ENCODE data around the gene SPINDOC. TPM values are rescaled to one million over a fixed set of nuclear protein-coding genes. Genes with fewer than 3 reads are reported as not detected.
A peak's percentile ranks its signal among the peaks of the same experiment; 100 is the strongest.
"Not testable (repeated sequence)": the region's sequence is repeated elsewhere in the genome, so short reads cannot be mapped to it uniquely, and the experiment has no call there.

The SPINDOC gene
- total RNA-seq, 1 donor from 2014 or later, result 11.3 TPM

DNA sequence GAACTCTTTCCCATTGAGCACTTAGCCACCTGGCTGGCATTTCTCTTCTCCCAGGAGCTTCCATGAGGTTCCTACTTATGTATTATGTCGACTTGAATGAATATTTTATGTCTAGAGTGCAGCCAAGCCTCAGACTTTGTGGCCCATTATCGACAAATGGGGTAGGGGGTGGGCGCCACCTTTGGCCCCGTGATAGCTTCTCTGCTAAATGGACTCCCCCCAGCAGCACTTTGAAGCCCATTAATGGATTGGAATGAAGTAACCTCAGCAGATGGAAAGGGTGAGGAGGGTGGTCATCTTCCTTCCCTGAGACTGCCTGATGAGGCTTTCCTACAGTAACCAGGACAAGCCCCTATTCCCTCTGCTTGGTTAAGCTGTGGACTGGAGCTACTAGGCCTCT is 31.6 kb downstream of the SPINDOC start:
- ATAC-seq (ENCODE audit: poor library complexity) (no peak), DNase-seq (no peak)
- intact Hi-C loops (cut with DNase I), result loop anchor here (10.0 kb wide), 1 partner anchor 310 kb away; no protein-coding TSS in a partner anchor

DNA sequence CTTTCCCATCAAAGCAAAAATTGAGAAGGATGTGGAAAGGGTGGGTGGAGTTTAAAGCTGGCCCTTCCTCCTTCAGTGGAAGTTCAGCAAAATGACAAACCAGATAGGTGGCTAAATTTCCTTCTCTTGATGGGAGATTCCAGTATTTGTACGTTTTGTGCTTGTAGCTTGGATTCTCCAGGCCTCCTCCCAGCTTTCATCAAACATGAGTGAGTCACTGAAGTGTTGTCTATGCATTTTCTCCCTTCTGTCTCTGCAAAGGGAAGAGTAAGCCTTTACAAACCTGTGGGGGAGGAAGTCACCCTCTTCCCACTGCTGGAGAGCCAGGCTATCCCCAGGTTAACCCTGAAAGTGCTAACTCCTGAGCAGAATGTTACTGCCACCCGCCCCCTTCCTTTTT is 32.0 kb downstream of the SPINDOC start:
- intact Hi-C loops (cut with DNase I), result loop anchor here (10.0 kb wide), 1 partner anchor 309 kb away; no protein-coding TSS in a partner anchor
- ATAC-seq (ENCODE audit: poor library complexity) (no peak), DNase-seq (no peak)

DNA sequence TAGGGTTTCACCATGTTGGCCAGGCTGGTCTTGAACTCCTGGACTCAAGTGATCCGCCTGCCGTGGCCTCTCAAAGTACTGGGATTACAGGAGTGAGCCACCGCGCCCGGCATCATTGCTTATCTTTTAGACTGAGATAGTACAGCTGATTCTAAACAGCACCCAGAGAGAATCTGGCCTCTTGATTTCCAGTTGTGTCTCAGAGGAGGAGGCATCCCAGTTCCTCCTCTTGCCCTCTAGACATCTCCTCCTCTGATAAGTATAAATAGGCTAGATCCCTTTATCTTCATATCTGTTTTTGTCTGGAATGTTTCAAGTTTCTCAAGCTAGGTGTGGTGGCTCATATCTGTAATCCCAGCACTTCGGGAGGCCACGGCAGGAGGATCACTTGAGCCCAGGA is 32.7 kb downstream of the SPINDOC start:
- DNase-seq (no peak), ATAC-seq (ENCODE audit: poor library complexity) (no peak)
- intact Hi-C loops (cut with DNase I), result loop anchor here (10.0 kb wide), 1 partner anchor 309 kb away; no protein-coding TSS in a partner anchor

DNA sequence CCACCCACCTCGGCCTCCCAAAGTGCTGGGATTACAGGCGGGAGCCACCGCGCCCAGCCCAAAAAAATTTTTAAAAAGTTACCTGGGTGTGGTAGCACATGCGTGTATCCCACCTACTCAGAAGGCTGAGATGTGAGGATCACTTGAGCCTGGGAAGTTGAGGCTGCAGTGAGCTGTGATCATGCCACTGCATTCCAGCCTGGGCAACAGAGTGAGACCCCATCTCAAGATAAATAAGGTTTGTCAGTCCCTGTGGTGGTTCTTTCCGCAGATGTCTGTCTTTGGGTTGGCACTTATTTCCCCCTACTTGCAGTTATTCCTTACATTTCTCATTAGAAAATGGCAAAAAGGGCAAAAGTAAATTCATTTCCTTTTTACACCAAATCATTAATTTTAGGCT is 33.6 kb downstream of the SPINDOC start:
- intact Hi-C loops (cut with DNase I), result loop anchor here (10.0 kb wide), 1 partner anchor 308 kb away; no protein-coding TSS in a partner anchor

DNA sequence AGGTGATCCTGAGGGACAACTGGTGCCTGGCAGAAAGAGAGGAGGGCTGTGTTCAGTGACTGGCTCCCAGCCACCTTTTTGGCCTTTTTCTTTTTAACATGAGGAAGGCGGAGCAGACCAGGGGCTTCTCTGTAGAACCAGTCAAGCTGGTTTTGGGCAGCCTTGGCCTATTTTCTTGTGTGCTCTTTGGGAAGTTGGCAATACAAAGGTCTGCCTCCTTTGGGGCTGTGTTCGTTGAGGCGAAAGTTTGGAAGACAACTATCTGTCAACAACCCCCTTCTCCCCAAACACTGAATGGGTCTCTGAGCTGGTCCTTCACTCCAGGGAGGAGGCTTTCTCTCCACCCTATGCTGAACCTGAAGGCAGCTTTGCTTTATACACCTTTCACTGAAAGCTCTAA is 34.1 kb downstream of the SPINDOC start:
- DNase-seq (no peak), ATAC-seq (ENCODE audit: poor library complexity) (no peak)
- intact Hi-C loops (cut with DNase I), result loop anchor here (10.0 kb wide), 1 partner anchor 307 kb away; no protein-coding TSS in a partner anchor

More for the DNA sequence above, 33.6 kb downstream of the SPINDOC start:
- DNase-seq (no peak), ATAC-seq (ENCODE audit: poor library complexity) (no peak)

DNA sequence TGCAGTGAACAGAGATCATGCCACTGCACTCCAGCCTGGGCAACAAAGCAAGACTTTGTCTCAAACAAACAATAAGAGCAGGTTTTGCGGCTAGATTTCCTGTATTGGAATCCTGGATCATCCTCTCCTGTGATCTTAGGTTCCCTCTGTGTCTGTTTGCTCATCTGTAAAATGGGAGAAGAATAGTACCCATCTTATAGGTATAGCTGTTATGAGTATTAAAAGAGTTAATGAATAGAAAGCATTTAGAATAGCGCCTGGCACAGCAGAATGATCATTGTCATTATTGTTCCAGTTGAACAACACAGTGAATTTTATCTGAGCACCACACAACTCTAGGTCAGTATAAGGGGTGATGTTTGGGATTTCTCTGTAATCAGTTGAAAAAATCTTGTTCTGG is 36.4 kb downstream of the SPINDOC start:
- ATAC-seq (ENCODE audit: poor library complexity), result no peak
- intact Hi-C loops (cut with DNase I), result loop anchor here (10.0 kb wide), 1 partner anchor 305 kb away; no protein-coding TSS in a partner anchor
- no peak for DNase-seq

DNA sequence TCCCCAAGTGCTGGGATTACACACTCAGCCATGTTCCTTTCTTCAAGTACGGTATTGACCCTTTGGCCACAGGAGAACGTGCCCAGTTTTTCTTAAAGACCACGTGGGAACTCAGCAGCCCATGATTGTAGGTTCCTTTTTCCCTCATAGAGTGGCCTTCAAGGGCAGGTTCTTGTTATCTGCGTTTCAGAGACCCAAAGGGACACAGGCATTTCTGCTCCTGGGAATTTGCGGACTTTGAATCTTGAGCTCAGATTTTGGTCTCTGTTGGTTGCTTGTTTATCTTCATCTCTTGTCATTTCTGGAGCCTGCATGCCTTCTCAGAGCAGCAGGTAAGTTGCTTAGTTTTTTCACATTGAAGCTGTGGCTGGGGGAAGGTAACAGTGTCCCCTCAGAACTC is 37.7 kb downstream of the SPINDOC start:
- ATAC-seq (ENCODE audit: poor library complexity), result no peak
- no peak for DNase-seq
- intact Hi-C loops (cut with DNase I), result no loop called here

DNA sequence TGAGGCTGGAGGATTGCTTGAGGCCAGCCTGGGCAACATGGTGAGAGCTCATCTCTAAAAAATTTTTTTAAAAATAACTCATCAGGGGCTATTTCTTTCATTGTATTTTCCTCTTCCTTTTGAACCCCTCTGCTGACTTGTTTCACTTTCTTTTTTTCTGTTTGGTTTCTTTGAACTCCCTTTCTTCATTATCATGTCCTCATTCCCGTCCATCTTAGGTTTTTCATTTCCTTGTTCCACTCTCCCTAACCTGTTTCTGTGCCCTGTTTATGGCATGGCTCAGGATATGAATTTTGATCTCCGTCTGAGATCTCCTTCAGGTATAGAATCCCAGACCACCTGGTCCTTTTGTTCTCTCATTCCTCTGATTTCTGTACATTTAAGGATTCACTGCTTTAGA is 38.1 kb downstream of the SPINDOC start:
- intact Hi-C loops (cut with DNase I), result no loop called here
- no peak for ATAC-seq (ENCODE audit: poor library complexity)

DNA sequence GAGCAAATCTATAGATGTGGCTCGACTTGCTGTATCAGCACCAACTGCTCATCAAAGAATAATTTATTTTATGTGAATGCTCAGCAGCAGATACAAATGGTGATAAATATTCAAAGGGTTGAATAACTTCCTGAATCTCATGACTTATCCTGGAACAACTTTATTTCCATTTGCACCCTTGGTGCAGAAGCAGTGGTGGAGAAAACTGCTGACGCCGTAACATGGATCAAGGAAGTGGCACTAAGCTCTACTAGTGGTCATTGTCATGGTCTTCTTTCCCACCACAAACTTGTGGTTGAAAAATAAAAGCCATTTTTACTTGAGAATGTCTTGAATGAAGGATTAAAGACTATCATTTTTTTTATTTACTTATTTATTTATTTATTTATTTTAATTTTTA is 40.2 kb downstream of the SPINDOC start:
- ATAC-seq (ENCODE audit: poor library complexity), result no peak
- DNase-seq, result no peak
- intact Hi-C loops (cut with DNase I), result no loop called here

More for the DNA sequence above, 38.1 kb downstream of the SPINDOC start:
- no peak for DNase-seq

DNA sequence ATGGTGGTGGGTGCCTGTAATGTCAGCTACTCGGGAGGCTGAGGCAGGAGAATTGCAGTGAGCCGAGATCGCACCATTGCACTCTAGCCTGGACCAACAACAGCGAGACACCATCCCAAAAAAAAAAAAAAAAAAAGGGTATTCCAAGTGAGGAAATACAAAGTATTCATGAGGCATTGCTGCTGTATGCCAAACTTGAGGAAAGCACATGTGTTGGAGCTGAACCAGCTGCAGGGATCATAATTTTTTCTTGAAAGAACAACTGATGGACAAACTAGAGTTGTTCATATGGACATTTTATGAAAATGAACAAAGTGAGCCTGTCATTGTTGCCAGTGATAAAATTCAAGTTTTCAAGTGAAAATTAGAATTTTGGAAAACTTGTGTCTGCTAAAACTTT is 41.4 kb downstream of the SPINDOC start:
- intact Hi-C loops (cut with DNase I), result no loop called here
- DNase-seq, result no peak
- ATAC-seq (ENCODE audit: poor library complexity), result no peak

DNA sequence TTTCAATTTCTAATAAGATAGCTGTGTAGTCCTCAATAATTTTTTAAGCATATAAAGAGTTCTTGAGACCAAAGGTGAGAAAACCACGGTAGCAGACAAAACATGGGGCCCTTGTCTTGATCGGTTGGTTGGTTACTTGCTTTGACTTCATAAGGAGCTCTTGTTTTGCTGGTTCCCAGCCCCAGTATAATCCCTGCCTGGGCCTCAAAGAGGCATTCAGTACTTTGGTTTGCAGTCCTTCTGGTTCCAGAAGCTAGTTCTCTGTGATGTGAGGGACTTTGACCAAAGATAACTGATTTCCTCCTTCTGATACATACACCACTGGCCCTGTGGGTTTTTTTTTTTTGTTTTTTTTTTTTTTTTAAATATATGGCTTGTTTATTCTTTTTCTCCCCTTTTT is 42.7 kb downstream of the SPINDOC start:
- intact Hi-C loops (cut with DNase I), result no loop called here
- DNase-seq, result no peak

DNA sequence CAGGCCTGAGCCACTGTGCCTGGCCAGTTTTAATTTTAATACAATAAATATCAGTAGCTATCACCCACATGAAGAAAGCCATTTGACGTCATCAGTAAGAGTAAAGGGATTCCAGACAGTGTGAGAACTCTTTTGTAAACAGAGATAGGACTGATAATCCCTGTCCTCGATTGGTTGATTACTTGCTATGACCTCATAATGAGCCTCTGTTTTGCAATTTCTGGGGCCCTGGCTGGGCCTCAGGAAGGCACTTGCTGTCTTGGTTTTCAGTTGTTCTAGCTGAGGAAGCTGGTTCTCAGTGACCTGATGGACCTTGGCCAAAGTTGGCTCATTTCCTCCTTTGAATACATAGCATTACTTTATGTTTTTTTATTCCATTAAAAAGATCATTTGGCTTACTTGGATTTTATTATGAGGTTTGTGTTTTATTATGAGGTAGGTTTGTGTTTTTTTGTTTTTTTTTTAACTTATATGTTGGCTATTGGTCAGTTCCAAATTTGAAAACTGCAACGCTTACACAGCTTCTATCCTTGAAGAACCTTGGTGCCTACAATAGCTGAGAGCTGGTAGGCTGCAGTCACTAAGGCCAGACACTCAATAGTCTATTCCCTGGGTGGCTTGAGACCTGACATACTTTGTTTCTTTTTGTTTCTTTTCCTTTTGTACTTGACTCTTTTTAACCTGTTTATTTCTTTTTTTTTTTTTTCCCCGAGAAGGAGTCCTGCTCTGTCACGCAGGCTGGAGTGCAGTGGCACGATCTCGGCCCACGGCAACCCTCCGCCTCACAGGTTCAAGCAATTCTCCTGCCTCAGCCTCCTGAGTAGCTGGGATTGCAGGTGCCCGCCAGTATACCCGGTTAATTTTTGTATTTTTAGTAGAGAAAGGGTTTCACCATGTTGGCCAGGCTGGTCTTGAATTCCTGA is 45.6 kb downstream of the SPINDOC start:
- ATAC-seq (ENCODE audit: poor library complexity) (peak; percentile 67), DNase-seq (peak; percentile 61)
- intact Hi-C loops (cut with DNase I), result no loop called here

More for the DNA sequence above, 42.7 kb downstream of the SPINDOC start:
- ATAC-seq (ENCODE audit: poor library complexity), result no peak

DNA sequence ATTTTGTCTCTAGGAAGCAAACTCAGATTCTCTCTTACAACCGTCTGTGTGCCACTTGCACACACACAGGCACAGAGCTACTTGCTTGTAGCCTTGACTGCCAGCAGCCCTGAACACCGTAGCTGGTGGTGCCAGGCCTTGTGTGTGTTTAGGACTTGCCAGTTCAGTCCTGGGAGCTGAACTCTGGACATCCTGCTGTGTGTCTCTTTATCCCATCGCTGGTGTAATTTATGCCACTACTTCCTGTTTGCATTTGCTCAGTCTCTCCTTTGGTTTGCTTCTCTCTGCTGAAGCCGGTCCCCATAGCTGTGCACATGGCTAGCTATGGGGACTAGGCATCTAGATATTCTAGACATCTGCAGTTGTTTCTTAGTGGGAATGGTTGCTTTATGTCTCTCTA is 49.7 kb downstream of the SPINDOC start:
- DNase-seq (no peak), ATAC-seq (ENCODE audit: poor library complexity) (no peak)
- intact Hi-C loops (cut with DNase I), result no loop called here

DNA sequence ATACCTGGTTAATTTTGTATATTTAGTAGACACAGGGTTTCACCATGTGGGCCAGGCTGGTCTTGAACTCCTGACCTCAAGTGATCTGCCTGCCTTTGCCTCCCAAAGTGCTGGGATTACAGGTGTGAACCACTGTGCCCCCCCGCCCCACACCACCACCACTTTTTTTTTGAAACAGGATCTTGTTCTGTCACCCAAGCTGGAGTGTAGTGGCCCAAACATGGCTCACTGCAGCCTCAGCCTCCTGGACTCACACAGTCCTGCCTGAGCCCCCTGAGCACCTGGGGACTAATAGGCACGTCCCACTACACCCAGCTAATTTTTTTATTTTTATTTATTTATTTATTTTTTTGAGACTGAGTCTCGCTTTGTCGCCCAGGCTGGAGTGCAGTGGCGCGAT is 50.4 kb downstream of the SPINDOC start:
- intact Hi-C loops (cut with DNase I); ATAC-seq (ENCODE audit: poor library complexity); DNase-seq: not testable (repeated sequence)

DNA sequence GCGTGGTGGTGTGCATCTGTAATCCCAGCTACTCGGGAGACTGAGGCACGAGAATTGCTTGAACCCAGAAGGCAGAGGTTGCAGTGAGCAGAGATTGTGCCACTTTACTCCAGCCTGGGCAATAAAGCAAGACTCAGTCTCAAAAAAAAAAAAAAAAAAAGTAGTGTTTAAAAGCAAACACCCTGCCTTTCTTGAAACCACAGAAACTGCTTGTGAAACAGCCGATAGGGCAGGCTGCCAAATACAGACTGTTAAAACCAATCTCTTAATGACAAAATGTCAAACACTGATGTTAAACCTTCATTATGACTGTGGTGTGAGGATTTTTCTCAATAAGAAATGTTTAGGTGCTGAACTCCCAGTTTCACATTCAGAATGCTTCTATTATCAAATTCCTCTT is 53.0 kb downstream of the SPINDOC start:
- no peak for ATAC-seq (ENCODE audit: poor library complexity)
- DNase-seq, result peak; percentile 62

DNA sequence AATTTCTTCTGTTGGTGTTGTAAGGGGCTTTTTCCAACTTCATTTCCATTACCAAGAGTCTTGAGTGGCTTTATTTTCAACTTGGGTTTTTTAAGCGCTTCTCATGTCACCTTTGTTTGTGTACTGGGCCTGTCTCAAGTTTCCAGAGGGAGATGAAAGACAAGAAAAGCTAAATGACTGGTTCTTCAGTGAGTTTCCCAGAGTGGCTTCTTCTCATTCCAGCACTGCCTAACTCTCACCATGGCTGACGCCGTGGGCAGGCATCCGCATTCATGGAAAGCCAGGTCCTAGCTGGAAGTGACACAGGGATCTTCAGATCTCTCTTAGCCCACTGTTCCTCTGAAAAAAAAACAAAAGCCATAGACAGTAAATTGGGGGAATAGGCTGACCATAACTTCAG is 54.3 kb downstream of the SPINDOC start:
- no peak for DNase-seq
- ATAC-seq (ENCODE audit: poor library complexity), result no peak
- intact Hi-C loops (cut with DNase I), result no loop called here

More for the DNA sequence above, 53.0 kb downstream of the SPINDOC start:
- intact Hi-C loops (cut with DNase I), result no loop called here

DNA sequence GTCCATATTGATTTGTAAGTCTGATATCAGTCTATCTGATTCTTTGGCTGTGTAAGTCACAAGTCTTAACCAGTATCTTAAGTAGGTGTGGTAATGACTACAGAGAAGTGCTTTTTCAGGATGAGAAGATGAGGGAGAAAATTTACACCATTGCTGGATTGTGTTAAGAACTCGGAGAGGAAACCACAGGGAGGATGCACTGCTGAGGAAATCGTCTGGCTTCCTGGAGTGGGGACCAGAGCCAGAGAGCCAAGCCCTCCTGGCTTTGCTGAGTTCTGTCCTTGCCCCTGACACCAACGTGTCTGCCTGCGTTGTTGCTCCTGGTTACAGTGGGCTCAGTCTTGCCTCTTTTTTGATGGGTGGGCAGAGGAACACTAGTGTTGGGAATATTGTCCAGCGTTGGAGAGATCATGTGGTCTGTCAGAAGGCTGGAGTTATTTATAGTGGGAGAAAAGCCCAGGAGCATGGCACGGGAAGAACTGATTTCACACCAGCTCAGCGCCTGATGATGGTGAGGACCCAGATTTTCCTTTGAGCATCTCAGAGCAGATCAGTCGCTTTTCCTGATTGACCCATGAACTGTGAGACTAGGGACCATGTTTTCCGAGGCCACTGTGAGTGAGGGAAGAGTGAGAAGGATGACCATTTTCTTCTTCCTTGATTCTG is 55.3 kb downstream of the SPINDOC start:
- ATAC-seq (ENCODE audit: poor library complexity) (no peak), DNase-seq (no peak)
- intact Hi-C loops (cut with DNase I), result no loop called here

DNA sequence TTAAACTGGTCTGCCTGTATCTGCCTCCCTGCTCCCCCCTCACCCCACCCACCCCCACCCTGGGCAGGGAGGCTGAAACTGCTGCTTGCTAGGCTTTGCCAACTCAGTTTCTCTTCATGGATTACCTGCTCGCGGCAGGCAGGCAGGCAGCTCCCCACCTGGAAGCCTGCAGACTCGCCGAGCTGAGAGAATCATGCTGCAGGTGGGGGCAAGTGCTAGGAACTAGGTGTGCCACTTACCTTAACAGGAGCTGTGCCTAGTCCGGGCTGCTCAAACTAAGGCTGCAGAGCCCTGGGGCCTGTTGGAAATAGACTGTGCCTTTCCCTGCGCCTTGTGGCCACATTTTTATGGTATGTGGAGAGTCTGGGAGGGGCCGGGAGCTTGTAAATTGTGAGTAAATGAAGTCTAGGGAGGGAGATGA is 55.9 kb downstream of the SPINDOC start:
- intact Hi-C loops (cut with DNase I), result no loop called here
- no peak for DNase-seq
- ATAC-seq (ENCODE audit: poor library complexity), result no peak

DNA sequence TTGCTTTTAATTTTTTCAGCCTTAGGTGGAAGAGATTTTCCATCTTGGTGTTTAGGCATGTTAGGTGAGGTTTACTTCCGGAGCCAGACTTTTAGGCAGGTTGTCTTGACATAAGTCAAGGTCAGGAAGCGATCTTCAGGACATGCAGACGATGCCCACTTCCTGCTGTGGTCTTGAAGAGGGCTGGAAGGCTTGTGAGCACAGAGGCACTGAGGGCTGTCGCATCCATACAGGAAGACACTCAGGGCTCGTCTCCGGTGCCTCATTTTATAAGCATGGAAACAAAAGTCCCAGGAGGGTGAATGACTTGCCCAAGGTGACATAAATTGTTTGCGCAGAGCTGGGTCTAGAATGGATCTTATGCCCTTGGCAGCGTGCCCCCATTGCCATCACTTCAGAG is 56.4 kb downstream of the SPINDOC start:
- no peak for DNase-seq
- intact Hi-C loops (cut with DNase I), result no loop called here
- ATAC-seq (ENCODE audit: poor library complexity), result no peak

Measured in Right ventricle myocardium superior (tissue), 1 donor.